MM.1S (cell line): ENCODE results near the gene TBC1D5.
"Not testable (repeated sequence)": the region's sequence is repeated elsewhere in the genome, so short reads cannot be mapped to it uniquely, and the experiment has no call there.

Experiments used
- CTCF ChIP-seq: fragments of 300-600 bp; sonication (generic); IDR thresholded peaks from 2 replicates; pipeline ENCODE4 v1.5.1; 2016; ENCODE audit warnings: antibody characterized with exemption, low read length, mixed read lengths
- EZH2phosphoT487 ChIP-seq: fragments of 300-600 bp; sonication (generic); IDR thresholded peaks from 2 replicates; pipeline ENCODE4 v1.6.1; 2018; ENCODE audit warnings: antibody characterized with exemption, low read length

- not testable (repeated sequence) for TF ChIP-seq CTCF, EZH2phosphoT487
Measured at GRCh38 chr3:17705991-17706390, 36.4 kb downstream of the TBC1D5 start.
